K562 (cell line): ENCODE measurements around the gene CRKL. TPM values are rescaled to one million over a fixed set of nuclear protein-coding genes. Genes with fewer than 3 reads are reported as not detected.

ENCODE experiments used
- ATAC-seq: fragments of 200-7000 bp; cut with Tn5 transposase; 3 replicates; pipeline ENCODE4 v1.9.1; 2020; ENCODE audit warnings: moderate library complexity
- BruUV-seq: library from RNA; stranded (reverse); fragments of 400-500 nt; replicated peaks from 2 replicates; lab custom pipeline; 2021; lab: Mats Ljungman, UMichigan
- CTCF ChIA-PET: fragments of 300-600 bp; formaldehyde crosslinking; extraction: SDS; loops from one replicate; lab custom pipeline; 2021; ENCODE audit warnings: low intra/inter-chr PET ratio; lab: Yijun Ruan, JAX
- POLR2A ChIA-PET: fragments of 300-600, 350-650 bp; sonication (Branson Sonifier 250); formaldehyde crosslinking; extraction: SDS; loops from one replicate; lab custom pipeline; 2021; ENCODE audit warnings: antibody characterized with exemption, inconsistent platforms; lab: Yijun Ruan, JAX
- DNase-seq, 4 experiments: peaks; one replicate each; pipeline versions ENCODE4 v3.0.0 to v3.0.0-alpha.2; 2011 to 2018; ENCODE audit warnings: low spot score in 3 of 4, mixed read lengths in 3 of 4; ENCODE audit errors: extremely low read depth in 1 of 4
- FAIRE-seq: peaks from 2 replicates; lab custom pipeline; 2011; peaks lifted over from hg19 to GRCh38; lab: Jason Lieb, UNC
- H2AFZ ChIP-seq: 2 replicates; pipeline ENCODE4 v1.6.0; 2011; ENCODE audit warnings: low read depth, low read length, control low read depth, inconsistent platforms
- H3K27ac ChIP-seq: fragments of 200-600 bp; 3 replicates; pipeline ENCODE4 v1.8.0; 2011; ENCODE audit warnings: low read depth, mild to moderate bottlenecking, control low read depth, inconsistent platforms, low read length, moderate library complexity, mixed read lengths; ENCODE audit errors: extremely low read depth
- H3K27me3 ChIP-seq, 2 experiments: fragments of 300-600 bp in 1 of 2; 2 replicates in 1 of 2; 3 replicates in 1 of 2; pipeline versions ENCODE4 v1.6.0 to v1.8.0; 2011; ENCODE audit warnings: inconsistent platforms in 2 of 2, low read length in 2 of 2, mild to moderate bottlenecking in 1 of 2, mixed read lengths in 1 of 2, moderate library complexity in 1 of 2; ENCODE audit not compliant: control insufficient read depth in 2 of 2, insufficient read depth in 2 of 2
- H3K36me3 ChIP-seq: fragments of 300-600 bp; 3 replicates; pipeline ENCODE4 v1.8.0; 2011; ENCODE audit warnings: mild to moderate bottlenecking, low read length, inconsistent platforms; ENCODE audit not compliant: control insufficient read depth, insufficient read depth
- H3K4me1 ChIP-seq, 2 experiments: fragments of 200-600 bp in 1 of 2; replicated peaks in 1 of 2; 2 replicates in 1 of 2; 3 replicates in 1 of 2; pipeline versions ENCODE4 v1.5.1 to v1.8.0; 2011; ENCODE audit warnings: inconsistent platforms in 2 of 2, low read length in 2 of 2, mild to moderate bottlenecking in 1 of 2, mixed read lengths in 1 of 2, moderate library complexity in 1 of 2; ENCODE audit not compliant: control insufficient read depth in 2 of 2, insufficient read depth in 2 of 2
- H3K4me2 ChIP-seq: 2 replicates; pipeline ENCODE4 v1.6.1; 2011; ENCODE audit warnings: low read length, control low read depth, inconsistent platforms, mixed read lengths; ENCODE audit not compliant: insufficient read depth
- H3K4me3 ChIP-seq: fragments of 200-600 bp; sonication (generic), shearing (Covaris generic); 2 replicates; pipeline ENCODE4 v1.5.1; 2016; ENCODE audit warnings: control low read depth, inconsistent platforms
- H3K79me2 ChIP-seq: fragments of 200-600 bp; 3 replicates; pipeline ENCODE4 v1.8.0; 2011; ENCODE audit warnings: low read length, inconsistent platforms; ENCODE audit not compliant: control insufficient read depth, insufficient read depth
- H3K9ac ChIP-seq, 2 experiments: 2 replicates each; pipeline versions ENCODE4 v1.6.0 to v1.6.1; 2011; ENCODE audit warnings: low read depth in 2 of 2, low read length in 2 of 2, control low read depth in 1 of 2, inconsistent platforms in 1 of 2, mild to moderate bottlenecking in 1 of 2, mixed read lengths in 1 of 2; ENCODE audit not compliant: insufficient read depth in 1 of 2
- H3K9me1 ChIP-seq: one replicate; pipeline ENCODE4 v1.6.0; 2011; ENCODE audit warnings: inconsistent platforms, mild to moderate bottlenecking, low read length, moderate library complexity; ENCODE audit not compliant: control insufficient read depth, insufficient read depth
- H3K9me3 ChIP-seq: replicated peaks from 2 replicates; pipeline ENCODE4 v1.5.1; 2011; ENCODE audit warnings: low read depth, low read length, inconsistent platforms; ENCODE audit not compliant: control insufficient read depth, insufficient read depth
- H4K20me1 ChIP-seq: replicated peaks from 2 replicates; pipeline ENCODE4 v1.6.1; 2011; ENCODE audit warnings: low read length, inconsistent platforms, mixed read lengths; ENCODE audit not compliant: control insufficient read depth, insufficient read depth
- BRD4 ChIP-seq: fragments of 200-600 bp; sonication (generic); IDR thresholded peaks from 2 replicates; pipeline ENCODE4 v1.6.1; 2017; ENCODE audit warnings: inconsistent platforms
- CBX5 ChIP-seq: IDR thresholded peaks from 2 replicates; pipeline ENCODE4 v1.6.1; 2014; ENCODE audit warnings: low read depth, borderline replicate concordance
- ETV5 ChIP-seq: sonication (generic); formaldehyde crosslinking; IDR thresholded peaks from 2 replicates; pipeline ENCODE4 v1.4.0; 2020; ENCODE audit warnings: low read depth, mild to moderate bottlenecking, missing genetic modification reagents
- FOXK1 ChIP-seq: sonication (generic); formaldehyde crosslinking; IDR thresholded peaks from 2 replicates; pipeline ENCODE4 v1.8.0; 2022; ENCODE audit warnings: missing genetic modification reagents, mild to moderate bottlenecking, borderline replicate concordance
- ID3 ChIP-seq, 2 experiments: fragments of 250-450 bp in 1 of 2; fragments of 450-650 bp in 1 of 2; sonication (Bioruptor Pico) in 1 of 2; IDR thresholded peaks; 2 replicates each; pipeline versions ENCODE4 v1.6.1 to v1.8.0; 2016 to 2021; ENCODE audit warnings: mild to moderate bottlenecking in 2 of 2, moderate library complexity in 2 of 2, missing compliant biosample characterization in 1 of 2, missing genetic modification characterization in 1 of 2
- IFI16 ChIP-seq: fragments of 250-450 bp; sonication (Bioruptor Pico); IDR thresholded peaks from 2 replicates; pipeline ENCODE4 v2.1.2; 2022; ENCODE audit warnings: mild to moderate bottlenecking, inconsistent platforms
- KLF10 ChIP-seq: fragments of 250-450 bp; sonication (Bioruptor Pico); IDR thresholded peaks from 2 replicates; pipeline ENCODE4 v1.6.1; 2021; ENCODE audit warnings: matching md5 sums
- NBN ChIP-seq: fragments of 450-650 bp; IDR thresholded peaks from 2 replicates; pipeline ENCODE4 v1.6.1; 2016; ENCODE audit warnings: low read depth, mild to moderate bottlenecking
- NRF1 ChIP-seq, 2 experiments: fragments of 450-650 bp; IDR thresholded peaks in 1 of 2; conservative IDR thresholded peaks in 1 of 2; 2 replicates each; pipeline ENCODE4 v1.6.1; 2014; ENCODE audit warnings: mild to moderate bottlenecking in 2 of 2
- POLR2H ChIP-seq: IDR thresholded peaks from 2 replicates; pipeline ENCODE4 v1.6.1; 2016; ENCODE audit warnings: missing genetic modification characterization, low read depth, mild to moderate bottlenecking, control low read depth, missing compliant biosample characterization, moderate library complexity
- PRDM10 ChIP-seq: fragments of 450-650 bp; IDR thresholded peaks from 2 replicates; pipeline ENCODE4 v1.6.1; 2018; ENCODE audit not compliant: partially characterized antibody
- SAFB ChIP-seq: fragments of 200-400 bp; formaldehyde crosslinking; IDR thresholded peaks from 2 replicates; pipeline ENCODE4 v1.6.1; 2017; ENCODE audit warnings: low read depth, low read length, borderline replicate concordance
- SOX6 ChIP-seq: fragments of 450-650 bp; IDR thresholded peaks from 2 replicates; pipeline ENCODE4 v1.6.1; 2014; ENCODE audit warnings: mild to moderate bottlenecking
- TCF3 ChIP-seq: sonication (generic); formaldehyde crosslinking; IDR thresholded peaks from 2 replicates; pipeline ENCODE4 v1.4.0; 2020; ENCODE audit warnings: mild to moderate bottlenecking, missing genetic modification reagents
- YY1 ChIP-seq, 3 experiments: IDR thresholded peaks; 2 replicates each; pipeline ENCODE4 v1.6.1; 2011; ENCODE audit warnings: low read length in 2 of 3, mild to moderate bottlenecking in 2 of 3, moderate library complexity in 2 of 3, borderline replicate concordance in 1 of 3, control low read depth in 1 of 3, low read depth in 1 of 3; ENCODE audit not compliant: insufficient read depth in 3 of 3, insufficient replicate concordance in 2 of 3, control insufficient read depth in 1 of 3, insufficient read length in 1 of 3; ENCODE audit errors: extremely low read depth in 1 of 3
- ZC3H8 ChIP-seq: fragments of 450-650 bp; IDR thresholded peaks from 2 replicates; pipeline ENCODE4 v1.6.1; 2017
- ZNF639 ChIP-seq, 2 experiments: fragments of 200-800 bp in 1 of 2; sonication (Bioruptor generic) in 1 of 2; sonication (generic) in 1 of 2; formaldehyde crosslinking in 1 of 2; IDR thresholded peaks in 1 of 2; conservative IDR thresholded peaks in 1 of 2; 2 replicates each; pipeline versions ENCODE4 v1.5.0 to v1.6.1; 2016 to 2020; ENCODE audit warnings: missing compliant biosample characterization in 1 of 2, missing genetic modification characterization in 1 of 2, missing genetic modification reagents in 1 of 2
- WGBS: fragments of 100-300 bp; shearing (Covaris generic); methylation state at CpG from one replicate; pipeline ENCODE4 v1.1.6; 2016; ENCODE audit warnings: low coverage, mixed read lengths; ENCODE audit not compliant: insufficient coverage; ENCODE audit errors: missing lambda C conversion rate; 5-methylcytosine and 5-hydroxymethylcytosine counted together
- in situ Hi-C: fragments of 300-500 bp; cut with MboI; formaldehyde crosslinking; loops from 4 replicates; pipeline ENCODE4 v1.15.0; 2018; ENCODE audit warnings: inconsistent platforms, mixed read lengths
- intact Hi-C: fragments of 100-400 bp; cut with micrococcal nuclease; formaldehyde crosslinking; loops from 2 replicates; pipeline ENCODE4 v1.14.2; 2022
- polyA plus RNA-seq, 8 experiments: library from polyadenylated mRNA; depleted of rRNA in 4 of 8; stranded (reverse) in 5 of 8; unstranded in 3 of 8; fragments of >200 nt; fragmentation: Nextera tagmentation in 2 of 8; fragmentation: Illumina TruSeq in 1 of 8; extraction: Ambion mirVana in 2 of 8; extraction: Trizol in 1 of 8; gene quantifications; 2 replicates each; pipeline versions ENCODE4 v1.2.1 to v1.2.3, GENCODE V29; 2011 to 2014; ENCODE audit warnings: inconsistent platforms in 1 of 8, missing spikeins in 1 of 8
- total RNA-seq, 7 experiments: library from RNA; depleted of rRNA in 6 of 7; stranded (reverse); fragments of >200 nt in 6 of 7; fragmentation: Illumina TruSeq in 2 of 7; extraction: Trizol in 2 of 7; gene quantifications; 2 replicates each; pipeline versions ENCODE4 v1.2.1 to v1.2.3, GENCODE V29; 2011 to 2021; ENCODE audit warnings: low replicate concordance in 1 of 7

CRKL gene
- total and polyA plus RNA-seq, 9 of the 15 experiments (the other 6 are each of a cell fraction or from before 2014, with no cell fraction given) = 100 to 263 (median 124) TPM

- FAIRE-seq (no peak), ATAC-seq (no peak), DNase-seq (peak in 1 of 4 experiments; percentile 22)
- no peaks in the 10 kb centered on the region for H3K9me1 ChIP-seq
- no peak overlapping the region for H2AFZ ChIP-seq
- intact Hi-C loops = loop anchor here (2.0 to 10.0 kb wide), 3 partner anchors 23 to 948 kb away; partner anchors contain the start of genes MAPK1 and MED15
- H3K9ac ChIP-seq = peak overlapping the region; percentile 77 to 92; a peak in 3 of 4 replicates
- H3K9me3 ChIP-seq = no peaks in the 10 kb centered on the region
- CTCF ChIA-PET = no interaction called here
- peaks cover 52% of the 10 kb centered on the region for H3K36me3 ChIP-seq
- WGBS = 1% methylated on average over 4 of the region's 4 CpGs
- H4K20me1 ChIP-seq = peaks cover 66% of the 10 kb centered on the region
- peak overlapping the region; percentile 67 for H3K4me3 ChIP-seq
- BruUV-seq = TSS peak; percentile 41
- H3K79me2 ChIP-seq = peaks cover 85% of the 10 kb centered on the region
- no peaks in the 10 kb centered on the region for H3K27me3 ChIP-seq
- H3K27ac ChIP-seq = peak overlapping the region; percentile 3; the same call in 2 of the 3 replicates
- in situ Hi-C loops = no loop called here
- POLR2A ChIA-PET = interaction anchor here (0.5 to 64.4 kb wide), 15 partner anchors 2 to 677 kb away, joined by 3 to 1556 read pairs (median 6); partner anchors contain the start of genes AIFM3, CRKL, LZTR1 and PI4KA
- peak overlapping the region; percentile 91 for H3K4me2 ChIP-seq
- peaks cover 36 to 54% of the 10 kb centered on the region in 2 experiments for H3K4me1 ChIP-seq
- TF ChIP-seq IFI16 (CRISPR knock-in tag) = no peak
- TF ChIP-seq KLF10 (CRISPR knock-in tag) = no peak
- no peak for TF ChIP-seq YY1 (IDR thresholded peaks at IDR 0.05; ENCODE audit: borderline replicate concordance in 1 of 3, control insufficient read depth in 1 of 3, extremely low read depth in 1 of 3, insufficient read depth in 3 of 3, insufficient read length in 1 of 3, insufficient replicate concordance in 2 of 3, low read depth in 1 of 3, low read length in 2 of 3)
- TF ChIP-seq ETV5 (CRISPR knock-in tag) = no peak
- no peak for TF ChIP-seq ID3 (CRISPR knock-in tag; IDR thresholded peaks at IDR 0.05)
- no peak for TF ChIP-seq ID3 (tag; IDR thresholded peaks at IDR 0.05)
- TF ChIP-seq CBX5 = no peak
- no peak for TF ChIP-seq ZNF639 (CRISPR knock-in tag; conservative IDR thresholded peaks at IDR 0.05 in 1 of 2, IDR thresholded peaks at IDR 0.05 in 1 of 2)
- TF ChIP-seq PRDM10 = no peak
- no peak for TF ChIP-seq NBN
- no peak for TF ChIP-seq ZC3H8
- TF ChIP-seq POLR2H (tag) = no peak
- no peak for TF ChIP-seq SOX6
- TF ChIP-seq BRD4 = 0 out of 2 replicates have a peak, but pooled peaks have one; percentile 60
- TF ChIP-seq NRF1 (conservative IDR thresholded peaks at IDR 0.05 in 1 of 2, IDR thresholded peaks at IDR 0.05 in 1 of 2) = no peak
- TF ChIP-seq SAFB = no peak
- TF ChIP-seq FOXK1 (CRISPR knock-in tag) = no peak
- no peak for TF ChIP-seq TCF3 (CRISPR knock-in tag)
Observed at GRCh38 chr22:20919718-20920117, 2.5 kb downstream of the CRKL start.
